ENCODE measurements around the gene IPO11. TPM values are rescaled to one million over a fixed set of nuclear protein-coding genes. Genes with fewer than 3 reads are reported as not detected.
"Not testable (repeated sequence)": the region's sequence is repeated elsewhere in the genome, so short reads cannot be mapped to it uniquely, and the experiment has no call there.

Gene IPO11
- total and polyA plus RNA-seq, 8 donors, result 3.7 to 19.5 (median 10.3) TPM

- H3K36me3 ChIP-seq, result no peaks in the 10 kb centered on the region
- no peak for ATAC-seq
- intact Hi-C loops (cut with DNase I), result no loop called here
- H3K4me1 ChIP-seq, result no peaks in the 10 kb centered on the region
- 95 to 97% methylated on average over 2 of the region's 2 CpGs for WGBS, 2 donors
- H3K27me3 ChIP-seq, result no peaks in the 10 kb centered on the region
- no peak overlapping the region for H3K27ac ChIP-seq
- no peak for FAIRE-seq
- DNase-seq, result no peak
- H3K4me3 ChIP-seq, result no peak overlapping the region
- H3K9me3 ChIP-seq, result no peaks in the 10 kb centered on the region
- no peak for TF ChIP-seq CTCF (IDR thresholded peaks at IDR 0.05)
Observed at GRCh38 chr5:62616615-62617277, 204.2 kb downstream of the IPO11 start.

- no peak overlapping the region for H3K27ac ChIP-seq
- ATAC-seq, result no peak
- TF ChIP-seq CTCF (IDR thresholded peaks at IDR 0.05), result no peak
- DNase-seq, result no peak
- no peaks in the 10 kb centered on the region for H3K36me3 ChIP-seq
- no peaks in the 10 kb centered on the region for H3K27me3 ChIP-seq
- no peaks in the 10 kb centered on the region for H3K4me1 ChIP-seq
- no peaks in the 10 kb centered on the region for H3K9me3 ChIP-seq
- intact Hi-C loops (cut with DNase I), result no loop called here
- no peak for FAIRE-seq
- no peak overlapping the region for H3K4me3 ChIP-seq
Observed at GRCh38 chr5:62617943-62618342, 205.4 kb downstream of the IPO11 start.

- Histone ChIP-seq H3K9me3 (no peaks in the 10 kb centered on the region), H3K4me3 (no peak overlapping the region), H3K27ac (no peak overlapping the region), H3K27me3 (no peaks in the 10 kb centered on the region), H3K36me3 (no peaks in the 10 kb centered on the region), H3K4me1 (no peaks in the 10 kb centered on the region)
- no peak for ATAC-seq
- no peak for DNase-seq
- intact Hi-C loops (cut with DNase I), result no loop called here
- no peak for FAIRE-seq
- TF ChIP-seq CTCF (IDR thresholded peaks at IDR 0.05), result no peak
- 94 to 96% methylated on average over 5 of the region's 5 CpGs for WGBS, 2 donors
Observed at GRCh38 chr5:62620761-62621160, 208.2 kb downstream of the IPO11 start.

- Histone ChIP-seq H3K4me1 (no peaks in the 10 kb centered on the region), H3K9me3 (no peaks in the 10 kb centered on the region), H3K27ac (no peak overlapping the region), H3K4me3 (no peak overlapping the region), H3K27me3 (no peaks in the 10 kb centered on the region), H3K36me3 (no peaks in the 10 kb centered on the region)
- no peak for FAIRE-seq
- no peak for TF ChIP-seq CTCF (IDR thresholded peaks at IDR 0.05)
- intact Hi-C loops (cut with DNase I), result no loop called here
- no peak for DNase-seq
- 87 to 88% methylated on average over 6 of the region's 6 CpGs for WGBS, 2 donors
- no peak for ATAC-seq
Observed at GRCh38 chr5:62621280-62621679, 208.7 kb downstream of the IPO11 start.

- DNase-seq (no peak), ATAC-seq (no peak), FAIRE-seq (no peak)
- Histone ChIP-seq H3K27me3 (no peaks in the 10 kb centered on the region), H3K4me1 (no peaks in the 10 kb centered on the region), H3K4me3 (no peak overlapping the region), H3K27ac (no peak overlapping the region), H3K9me3 (no peaks in the 10 kb centered on the region), H3K36me3 (peaks cover 0 to 5% (median 0%) of the 10 kb centered on the region in 3 donors)
- WGBS, 2 donors, result 97 to 100% methylated on average over 1 of the region's 1 CpG
- intact Hi-C loops (cut with DNase I), result no loop called here
- TF ChIP-seq CTCF (IDR thresholded peaks at IDR 0.05), result no peak
Observed at GRCh38 chr5:62623271-62623670, 210.7 kb downstream of the IPO11 start.

- H3K9me3 ChIP-seq; DNase-seq; FAIRE-seq; intact Hi-C loops (cut with DNase I); H3K27me3 ChIP-seq; ATAC-seq; H3K4me3 ChIP-seq; H3K27ac ChIP-seq; H3K4me1 ChIP-seq: not testable (repeated sequence)
- H3K36me3 ChIP-seq, result peaks cover 0 to 11% (median 4%) of the 10 kb centered on the region in 3 donors
- WGBS, 2 donors, result 97 to 98% methylated on average over 7 of the region's 7 CpGs
Observed at GRCh38 chr5:62624436-62624835, 211.9 kb downstream of the IPO11 start.

Data from pancreas (tissue), 10 donors.